ENCODE data around the gene UQCRH. TPM values are rescaled to one million over a fixed set of nuclear protein-coding genes. Genes with fewer than 3 reads are reported as not detected.
"Not testable (repeated sequence)": the region's sequence is repeated elsewhere in the genome, so short reads cannot be mapped to it uniquely, and the experiment has no call there.

UQCRH gene
- total and polyA plus RNA-seq, 10 donors = 106 to 545 (median 237) TPM

- peak in 1 of 11 experiments; percentile 11 for TF ChIP-seq CTCF (IDR thresholded peaks at IDR 0.05 in 8 of 11, conservative IDR thresholded peaks at IDR 0.05 in 3 of 11)
- TF ChIP-seq POLR2A (IDR thresholded peaks at IDR 0.05) = no peak
- TF ChIP-seq POLR2AphosphoS5 (IDR thresholded peaks at IDR 0.05) = no peak
- Histone ChIP-seq H3K4me1 (peaks cover 0 to 6% (median 0%) of the 10 kb centered on the region in 6 donors), H3K27ac (peak overlapping the region in 2 of 8 donors; percentile 8 to 75), H3K9me3 (no peaks in the 10 kb centered on the region), H3K4me3 (no peak overlapping the region), H3K36me3 (no peaks in the 10 kb centered on the region), H3K27me3 (replicated peaks in 1 of 7) (no peaks in the 10 kb centered on the region)
- intact Hi-C loops (cut with DNase I; ENCODE audit: low total_unique reads) = no loop called here
- 69 to 84% (median 78%) methylated on average over 9 of the region's 9 CpGs for WGBS, 5 donors
- no peak for DNase-seq
Measured at GRCh38 chr1:46333300-46334029, 30.0 kb downstream of the UQCRH start.

DNA sequence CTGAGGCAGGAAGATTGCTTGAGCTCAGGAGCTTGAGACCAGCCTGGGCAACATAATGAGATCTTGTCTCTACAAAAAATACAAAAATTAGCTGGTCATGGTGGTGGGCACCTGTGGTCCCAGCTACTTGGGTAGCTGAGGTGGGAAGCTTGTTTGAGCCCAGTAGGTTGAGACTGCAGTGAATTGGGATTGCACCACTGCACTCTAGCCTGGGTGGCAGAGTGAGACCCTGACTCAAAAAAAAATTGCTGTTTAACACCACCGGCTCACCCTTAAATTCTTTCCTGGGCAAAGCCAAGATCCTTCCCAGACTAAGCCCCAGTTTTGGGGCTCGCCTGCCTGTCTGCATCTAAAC lies 30.5 kb downstream of the UQCRH start:
- intact Hi-C loops (cut with DNase I; ENCODE audit: low total_unique reads) = no loop called here
- TF ChIP-seq POLR2AphosphoS5 (IDR thresholded peaks at IDR 0.05) = no peak
- no peak for TF ChIP-seq POLR2A (IDR thresholded peaks at IDR 0.05)
- TF ChIP-seq CTCF (IDR thresholded peaks at IDR 0.05 in 8 of 11, conservative IDR thresholded peaks at IDR 0.05 in 3 of 11) = no peak
- DNase-seq = no peak
- 66 to 92% (median 84%) methylated on average over 2 of the region's 2 CpGs for WGBS, 5 donors
- H3K4me1 ChIP-seq = peaks cover 0 to 6% (median 0%) of the 10 kb centered on the region in 6 donors
- H3K9me3 ChIP-seq = no peaks in the 10 kb centered on the region
- H3K27ac ChIP-seq = no peak overlapping the region
- H3K36me3 ChIP-seq = no peaks in the 10 kb centered on the region
- H3K4me3 ChIP-seq = no peak overlapping the region
- H3K27me3 ChIP-seq (replicated peaks in 1 of 7) = no peaks in the 10 kb centered on the region

DNA sequence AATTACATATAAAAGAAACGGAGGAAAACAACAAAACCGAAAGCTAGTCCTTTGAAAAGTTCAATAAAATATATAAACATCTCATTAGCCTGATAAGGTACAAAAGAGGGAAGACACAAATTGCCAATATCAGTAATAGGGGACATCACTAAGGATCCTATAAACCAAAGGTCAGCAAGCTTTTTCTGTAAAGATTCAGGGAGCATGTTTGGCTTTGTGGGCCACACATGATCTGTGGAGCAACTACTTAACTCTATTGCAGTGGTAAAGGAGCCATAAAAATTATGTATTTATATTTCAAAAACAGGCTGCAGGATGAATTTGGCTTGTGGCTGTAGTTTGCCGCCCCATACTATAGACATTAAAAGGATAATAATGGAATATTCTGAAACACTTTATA lies 31.6 kb downstream of the UQCRH start:
- 90 to 97% (median 95%) methylated on average over 3 of the region's 3 CpGs for WGBS, 5 donors
- no peak overlapping the region for H3K4me3 ChIP-seq
- no peak for DNase-seq
- no peaks in the 10 kb centered on the region for H3K9me3 ChIP-seq
- H3K27ac ChIP-seq = no peak overlapping the region
- H3K4me1 ChIP-seq = peaks cover 0 to 16% (median 7%) of the 10 kb centered on the region in 6 donors
- intact Hi-C loops (cut with DNase I; ENCODE audit: low total_unique reads) = no loop called here
- TF ChIP-seq CTCF (IDR thresholded peaks at IDR 0.05 in 8 of 11, conservative IDR thresholded peaks at IDR 0.05 in 3 of 11) = no peak
- TF ChIP-seq POLR2A (IDR thresholded peaks at IDR 0.05) = no peak
- TF ChIP-seq POLR2AphosphoS5 (IDR thresholded peaks at IDR 0.05) = no peak
- H3K27me3 ChIP-seq (replicated peaks in 1 of 7) = no peaks in the 10 kb centered on the region
- no peaks in the 10 kb centered on the region for H3K36me3 ChIP-seq

DNA sequence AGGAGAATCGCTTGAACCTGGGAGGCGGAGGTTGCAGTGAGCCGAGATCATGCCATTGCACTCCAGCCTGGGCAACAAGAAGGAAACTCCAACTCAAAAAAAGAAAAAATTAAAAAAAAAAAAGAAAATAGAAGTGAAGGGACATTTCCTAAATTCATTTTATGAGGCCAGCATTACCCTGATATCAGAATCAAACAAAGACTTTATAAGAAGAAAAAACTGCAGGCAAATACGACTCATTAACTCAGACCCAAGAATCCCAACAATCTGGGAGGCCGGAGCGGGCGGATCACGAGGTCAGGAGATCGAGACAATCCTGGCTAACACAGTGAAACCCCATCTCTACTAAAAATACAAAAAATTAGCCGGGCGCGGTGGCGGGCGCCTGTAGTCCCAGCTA lies 33.9 kb downstream of the UQCRH start:
- peaks cover 0 to 32% (median 18%) of the 10 kb centered on the region in 6 donors for H3K4me1 ChIP-seq
- intact Hi-C loops (cut with DNase I; ENCODE audit: low total_unique reads); H3K9me3 ChIP-seq; H3K27me3 ChIP-seq (replicated peaks in 1 of 7); H3K4me3 ChIP-seq; H3K27ac ChIP-seq; H3K36me3 ChIP-seq; DNase-seq: not testable (repeated sequence)
- 92 to 100% (median 96%) methylated on average over 9 to 14 of the region's 14 CpGs for WGBS, 5 donors
